Germinal center (tissue), 1 donor: Measurements from ENCODE around the gene HDGFL2.

ENCODE experiments used
- DNase-seq: peaks from one replicate; pipeline ENCODE4 v3.0.0; 2012; ENCODE audit warnings: mixed read lengths, low spot score

HDGFL2 gene

GRCh38 chr19:4471403-4472173 is 509 bp upstream of the HDGFL2 start:
- peak; percentile 100 for DNase-seq

DNA sequence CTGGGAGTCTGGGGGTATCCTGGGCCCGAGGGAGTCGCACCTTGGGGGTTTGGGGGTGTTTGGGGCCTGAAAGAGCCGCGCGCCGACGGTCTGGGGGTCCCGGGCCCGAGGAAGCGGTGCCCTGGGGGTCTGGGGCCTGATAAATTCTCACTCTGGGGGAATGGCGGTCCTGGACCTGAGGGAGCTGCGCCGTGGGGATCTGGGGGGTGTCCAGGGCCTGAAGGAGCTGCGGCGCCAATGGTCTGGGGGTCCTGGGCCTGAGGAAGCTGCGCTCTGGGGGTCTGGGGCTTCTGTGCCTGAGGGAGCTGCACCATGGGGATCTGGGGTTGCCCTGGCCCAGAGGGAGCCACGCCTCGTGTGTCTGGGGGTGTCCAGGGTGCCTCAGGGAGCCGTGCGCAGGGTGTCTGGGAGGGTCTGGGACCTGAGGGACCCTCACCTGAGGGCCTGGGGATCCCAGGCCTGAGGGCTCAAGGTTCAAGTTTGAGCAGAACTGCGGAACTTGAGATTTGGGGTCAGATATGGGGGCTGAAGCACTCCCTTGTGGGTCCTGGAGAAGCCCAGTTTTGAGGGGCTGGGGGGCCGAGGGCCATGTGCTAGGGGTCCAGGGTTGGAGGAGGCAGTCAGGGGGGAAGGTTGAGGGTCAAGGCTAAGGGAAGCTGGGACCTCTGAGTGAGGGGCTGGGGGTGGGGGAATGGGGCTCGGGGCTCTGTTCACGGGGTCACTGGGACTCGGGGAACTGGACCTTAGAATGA is 1.1 kb downstream of the HDGFL2 start:
- no peak for DNase-seq

- DNase-seq: no peak
Observed at GRCh38 chr19:4473763-4474513, 1.8 kb downstream of the HDGFL2 start.

- peak; percentile 75 for DNase-seq
Observed at GRCh38 chr19:4474514-4475022, 2.5 kb downstream of the HDGFL2 start.

DNA sequence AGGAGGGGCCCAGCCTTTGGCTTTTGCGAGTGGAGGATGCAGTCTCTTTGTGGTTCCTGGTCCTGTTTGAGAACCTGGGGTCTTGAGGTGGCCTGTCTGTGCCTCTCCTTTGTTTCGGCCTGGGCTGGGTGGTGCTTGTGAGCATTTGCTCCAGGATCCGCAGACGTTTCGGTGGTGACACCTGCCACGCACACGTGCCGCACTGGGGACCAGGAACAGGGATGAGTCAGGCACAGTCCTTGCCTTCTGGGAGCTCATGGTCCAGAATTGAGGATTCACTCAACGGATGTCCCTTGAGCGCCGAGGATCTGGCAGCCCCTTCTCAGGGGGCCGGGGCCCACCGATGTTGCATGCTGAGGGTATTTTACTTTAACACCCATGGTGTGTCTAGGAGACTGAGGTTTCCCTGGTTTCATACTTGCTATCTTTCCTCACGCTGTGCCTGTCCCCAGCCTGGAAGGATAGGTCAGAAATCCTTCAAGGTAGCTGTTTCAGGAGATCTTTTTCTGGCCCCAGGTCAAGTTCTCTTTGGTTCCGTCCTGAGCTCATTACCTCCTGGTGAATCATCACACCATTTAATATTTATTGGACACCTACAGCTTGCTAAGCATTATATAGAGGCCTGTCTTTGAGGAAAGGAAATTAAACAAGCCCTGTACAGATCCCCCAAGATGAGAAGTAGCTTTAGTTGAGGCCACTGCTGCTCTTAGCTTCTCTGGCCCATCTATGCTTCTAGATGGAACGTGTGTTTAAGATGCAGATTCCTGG is 5.1 kb downstream of the HDGFL2 start:
- DNase-seq: no peak

- no peak for DNase-seq
Observed at GRCh38 chr19:4482721-4483364, 10.7 kb downstream of the HDGFL2 start.

DNA sequence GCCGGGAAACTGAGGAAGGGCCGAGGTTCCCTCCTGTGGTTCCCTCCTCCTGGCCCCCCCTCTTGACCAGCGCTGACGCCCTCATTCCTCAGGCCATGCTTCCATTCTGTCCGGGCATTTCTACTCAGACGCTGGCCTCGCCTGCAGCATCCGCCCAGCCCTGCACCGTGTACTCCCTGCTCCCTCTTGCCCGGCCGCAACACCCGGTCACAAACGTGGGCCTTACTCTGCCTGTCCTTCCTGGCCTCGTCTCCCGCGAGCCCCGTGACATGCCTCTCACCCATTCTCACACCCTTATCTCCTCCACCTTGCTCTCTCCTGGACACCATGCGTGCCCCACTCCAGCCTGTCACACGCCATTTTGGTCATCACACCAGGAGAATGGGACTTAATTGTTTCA is 11.3 kb downstream of the HDGFL2 start:
- no peak for DNase-seq

- DNase-seq: no peak
Observed at GRCh38 chr19:4487572-4487971, 15.5 kb downstream of the HDGFL2 start.

DNA sequence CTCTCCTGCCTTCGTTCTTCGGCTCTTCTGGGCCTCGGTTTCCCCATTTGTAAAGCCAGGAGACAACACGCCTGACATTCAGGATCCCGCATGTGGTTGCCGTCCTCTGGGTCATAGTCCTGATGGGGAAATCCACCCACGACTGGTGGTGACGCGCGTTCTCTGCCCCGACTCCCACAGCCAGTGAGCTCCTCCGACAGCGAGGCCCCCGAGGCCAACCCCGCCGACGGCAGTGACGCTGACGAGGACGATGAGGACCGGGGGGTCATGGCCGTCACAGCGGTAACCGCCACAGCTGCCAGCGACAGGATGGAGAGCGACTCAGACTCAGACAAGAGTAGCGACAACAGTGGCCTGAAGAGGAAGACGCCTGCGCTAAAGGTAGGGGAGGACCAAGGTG is 16.4 kb downstream of the HDGFL2 start:
- no peak for DNase-seq

GRCh38 chr19:4491446-4491845 is 19.3 kb downstream of the HDGFL2 start:
- DNase-seq: no peak

DNA sequence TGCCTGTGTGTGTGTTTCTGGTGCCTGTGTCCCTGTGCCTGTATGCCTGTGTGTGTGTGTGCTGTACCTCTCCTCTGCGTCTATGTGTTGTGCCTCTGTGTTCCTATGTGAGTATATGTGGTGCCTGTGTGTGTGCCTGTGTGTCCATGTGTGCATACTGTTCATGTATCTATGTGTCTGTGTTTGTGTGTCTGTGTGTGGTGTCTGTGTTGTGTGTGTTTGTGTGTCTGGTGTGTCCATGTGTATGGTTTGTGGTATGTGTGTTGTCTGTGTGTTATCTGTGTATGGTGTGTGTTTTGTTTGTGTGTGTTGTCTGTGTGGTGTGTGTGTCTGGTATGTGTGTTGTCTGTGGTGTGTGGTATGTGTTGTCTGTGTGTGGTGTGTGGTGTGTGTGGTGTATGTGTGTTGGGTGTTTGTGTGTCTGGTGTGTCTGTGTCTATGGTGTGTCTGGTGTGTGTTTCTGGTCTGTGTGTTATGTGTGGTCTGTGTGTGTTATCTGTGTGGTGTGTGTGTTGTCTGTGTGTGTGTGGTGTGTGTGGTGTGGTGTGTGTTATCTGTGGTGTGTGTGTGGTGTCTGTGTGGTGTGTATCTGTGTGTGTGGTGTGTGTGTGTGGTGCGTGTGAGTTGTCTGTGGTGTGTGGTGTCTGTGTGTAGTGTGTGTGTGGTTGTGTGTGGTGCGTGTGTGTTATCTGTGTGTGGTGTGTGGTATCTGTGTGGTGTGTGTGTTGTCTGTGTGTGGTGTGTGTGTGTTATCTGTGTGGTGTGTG is 20.4 kb downstream of the HDGFL2 start:
- no peak for DNase-seq

DNA sequence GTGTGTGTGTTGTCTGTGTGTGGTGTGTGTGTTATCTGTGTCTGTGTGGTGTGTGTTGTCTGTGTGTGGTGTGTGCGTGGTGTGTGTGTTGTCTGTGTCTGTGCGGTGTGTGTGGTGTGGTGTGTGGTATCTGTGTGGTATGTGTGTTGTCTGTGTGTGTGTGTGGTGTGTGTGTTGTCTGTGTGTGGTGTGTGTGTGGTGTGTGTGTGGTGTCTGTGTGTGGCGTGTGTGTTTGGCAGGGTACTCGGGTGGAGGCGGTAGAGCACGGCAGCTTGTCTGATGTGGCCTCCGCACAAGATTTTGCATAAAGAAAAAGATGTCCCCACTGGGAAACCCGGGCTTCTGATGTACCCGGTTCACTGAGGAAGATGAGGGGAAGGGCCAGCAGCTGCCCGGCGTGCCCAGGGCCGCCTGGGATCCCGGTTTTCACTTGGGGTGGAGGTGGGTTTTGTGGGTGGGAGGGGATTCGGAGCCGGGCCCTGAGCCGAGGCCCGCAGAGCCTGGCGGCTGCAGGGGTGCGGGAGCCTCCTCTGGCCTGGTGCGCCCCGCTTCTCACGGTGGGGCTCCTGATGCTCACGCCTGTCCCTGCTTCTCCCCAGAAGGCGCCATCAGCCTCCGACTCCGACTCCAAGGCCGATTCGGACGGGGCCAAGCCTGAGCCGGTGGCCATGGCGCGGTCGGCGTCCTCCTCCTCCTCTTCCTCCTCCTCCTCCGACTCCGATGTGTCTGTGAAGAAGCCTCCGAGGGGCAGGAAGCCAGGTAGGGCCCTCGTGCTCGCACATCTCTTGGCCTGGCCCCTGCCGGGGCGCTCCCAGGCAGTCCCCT is 21.2 kb downstream of the HDGFL2 start:
- no peak for DNase-seq

DNA sequence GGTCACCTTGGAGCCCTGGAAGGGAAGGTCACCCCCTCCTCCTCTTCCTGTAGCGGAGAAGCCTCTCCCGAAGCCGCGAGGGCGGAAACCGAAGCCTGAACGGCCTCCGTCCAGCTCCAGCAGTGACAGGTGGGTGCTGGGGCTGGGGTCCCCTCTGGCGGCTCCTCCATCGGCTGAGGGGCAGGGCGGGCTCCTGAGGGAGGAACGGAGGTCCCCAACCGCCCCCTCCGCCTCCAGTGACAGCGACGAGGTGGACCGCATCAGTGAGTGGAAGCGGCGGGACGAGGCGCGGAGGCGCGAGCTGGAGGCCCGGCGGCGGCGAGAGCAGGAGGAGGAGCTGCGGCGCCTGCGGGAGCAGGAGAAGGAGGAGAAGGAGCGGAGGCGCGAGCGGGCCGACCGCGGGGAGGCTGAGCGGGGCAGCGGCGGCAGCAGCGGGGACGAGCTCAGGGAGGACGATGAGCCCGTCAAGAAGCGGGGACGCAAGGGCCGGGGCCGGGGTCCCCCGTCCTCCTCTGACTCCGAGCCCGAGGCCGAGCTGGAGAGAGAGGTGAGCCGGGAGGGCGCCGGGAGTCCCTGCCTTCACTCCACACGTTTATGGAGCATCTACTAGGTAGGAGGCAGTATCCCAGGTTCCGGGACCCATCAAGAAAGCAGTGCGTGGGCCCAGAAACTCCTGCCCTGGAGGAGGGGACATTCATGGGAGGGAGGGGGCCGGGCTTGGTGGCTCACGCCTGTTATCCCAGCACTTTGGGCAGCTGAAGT is 22.0 kb downstream of the HDGFL2 start:
- DNase-seq: no peak

DNA sequence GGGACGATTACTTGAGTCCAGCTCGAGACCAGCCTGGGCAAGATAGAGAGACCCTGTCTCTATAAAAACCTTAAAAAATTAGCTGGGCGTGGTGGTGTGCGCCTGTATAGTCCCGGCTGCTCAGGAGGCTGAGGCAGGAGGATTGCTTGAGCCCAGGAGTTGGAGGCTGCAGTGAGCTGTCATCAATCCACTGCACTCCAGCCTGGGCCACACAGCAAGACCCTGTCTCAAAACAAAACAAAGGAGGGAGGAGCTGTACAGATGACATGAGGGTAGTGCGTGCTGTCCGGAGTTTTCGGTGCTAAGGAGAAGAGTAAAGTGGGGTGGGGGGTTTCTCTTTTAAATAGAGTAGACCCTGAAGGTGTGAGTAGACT is 22.6 kb downstream of the HDGFL2 start:
- DNase-seq: no peak

DNA sequence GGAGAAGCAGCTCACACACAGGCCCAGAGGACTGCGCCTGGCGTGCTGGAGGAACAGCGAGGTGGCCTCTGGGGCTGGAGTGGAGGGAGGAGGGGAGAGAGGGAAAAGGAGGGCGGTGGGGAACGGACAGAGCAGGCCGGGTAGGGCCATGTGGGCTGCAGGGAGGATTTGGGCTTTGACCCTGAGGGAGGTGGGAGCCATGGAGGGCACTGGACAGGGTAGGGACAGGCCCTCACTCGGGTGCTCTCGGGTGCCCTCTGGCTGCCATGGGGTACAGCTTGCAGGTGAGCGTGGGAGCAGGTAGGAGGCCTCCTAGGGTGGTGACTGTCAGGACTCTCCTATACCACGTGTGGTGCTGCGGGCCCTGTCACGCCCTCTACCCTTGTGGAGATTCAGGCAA is 23.4 kb downstream of the HDGFL2 start:
- DNase-seq: no peak

- DNase-seq: no peak
Observed at GRCh38 chr19:4496304-4496703, 24.2 kb downstream of the HDGFL2 start.

DNA sequence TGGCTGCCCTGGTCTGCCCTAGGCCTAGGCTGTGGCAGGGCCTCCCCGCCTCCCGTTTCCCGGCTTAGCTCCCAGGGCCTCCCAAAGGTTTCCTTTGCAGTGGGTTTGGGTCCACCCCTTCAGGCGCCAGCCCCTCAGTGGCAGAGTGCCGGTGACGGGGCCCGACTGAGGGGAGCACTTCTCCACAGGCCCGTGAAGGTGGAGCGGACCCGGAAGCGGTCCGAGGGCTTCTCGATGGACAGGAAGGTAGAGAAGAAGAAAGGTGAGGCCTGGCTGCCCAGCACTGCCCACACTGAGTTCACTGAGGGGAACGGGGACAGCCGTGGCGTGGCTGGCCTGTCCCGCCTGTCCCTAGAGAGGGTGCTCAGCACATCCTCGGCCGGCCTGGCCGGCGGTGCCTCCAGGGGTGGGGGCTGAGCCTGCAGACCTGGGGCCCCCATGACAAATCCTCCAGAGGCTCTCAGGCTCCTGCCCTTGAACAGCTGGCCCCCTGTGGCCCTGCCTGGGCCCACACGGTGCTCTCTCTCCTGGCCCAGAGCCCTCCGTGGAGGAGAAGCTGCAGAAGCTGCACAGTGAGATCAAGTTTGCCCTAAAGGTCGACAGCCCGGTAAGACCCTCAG is 25.8 kb downstream of the HDGFL2 start:
- no peak for DNase-seq

DNA sequence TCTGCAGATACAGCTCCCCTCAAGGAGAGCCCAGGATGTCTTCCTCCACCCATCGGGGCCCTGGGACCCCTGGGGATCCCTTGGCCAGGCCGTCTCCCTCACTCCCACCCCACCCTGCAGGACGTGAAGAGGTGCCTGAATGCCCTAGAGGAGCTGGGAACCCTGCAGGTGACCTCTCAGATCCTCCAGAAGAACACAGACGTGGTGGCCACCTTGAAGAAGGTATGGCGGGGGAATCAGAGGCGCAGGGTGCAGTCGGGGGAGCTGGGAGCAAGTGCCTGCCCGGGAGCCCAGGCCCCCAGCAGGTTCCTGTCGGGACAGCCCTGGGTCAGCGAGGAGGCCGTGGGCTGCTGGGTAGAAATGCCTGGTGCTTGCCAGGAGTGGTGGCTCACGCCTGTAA is 26.6 kb downstream of the HDGFL2 start:
- no peak for DNase-seq

- no peak for DNase-seq
Observed at GRCh38 chr19:4499318-4499717, 27.2 kb downstream of the HDGFL2 start.
